BJ (cell line): Measurements from ENCODE around the gene CDK14. TPM values are rescaled to one million over a fixed set of nuclear protein-coding genes. Genes with fewer than 3 reads are reported as not detected.

Source experiments
- CTCF ChIA-PET: fragments of 350-600 bp; formaldehyde crosslinking; extraction: SDS; loops from one replicate; lab custom pipeline; 2021; ENCODE audit warnings: antibody characterized with exemption, inconsistent platforms; lab: Yijun Ruan, JAX
- POLR2A ChIA-PET: fragments of 300-600 bp; sonication (Branson Sonifier 250); formaldehyde crosslinking; extraction: SDS; loops from one replicate; lab custom pipeline; 2021; ENCODE audit warnings: antibody characterized with exemption; lab: Charles Lee
- DNase-seq: peaks from one replicate; pipeline ENCODE4 v3.0.0-alpha.2; 2011; ENCODE audit warnings: low read depth
- H3K27me3 ChIP-seq: 2 replicates; pipeline ENCODE4 v1.6.0; 2011; ENCODE audit warnings: low read length; ENCODE audit not compliant: control insufficient read depth, insufficient read depth
- H3K36me3 ChIP-seq: 2 replicates; pipeline ENCODE4 v1.5.1; 2011; ENCODE audit warnings: low read length; ENCODE audit not compliant: control insufficient read depth, insufficient read depth
- H3K4me3 ChIP-seq: 2 replicates; pipeline ENCODE4 v1.5.1; 2011; ENCODE audit warnings: low read depth, mild to moderate bottlenecking, control low read depth, low read length
- polyA plus RNA-seq: library from polyadenylated mRNA; depleted of rRNA; stranded (reverse); fragments of >200 nt; gene quantifications from 2 replicates; pipeline ENCODE4 v1.2.3, GENCODE V29; 2011
- TF ChIP-seq, protein P1 (sequence below): IDR thresholded peaks from 2 replicates; pipeline ENCODE4 v1.5.1; 2011; ENCODE audit warnings: low read depth, mild to moderate bottlenecking, control low read depth, inconsistent platforms, low read length, moderate library complexity; ENCODE audit not compliant: insufficient read depth

The CDK14 gene
- polyA plus RNA-seq, 1 experiment: 6.7 TPM

DNA sequence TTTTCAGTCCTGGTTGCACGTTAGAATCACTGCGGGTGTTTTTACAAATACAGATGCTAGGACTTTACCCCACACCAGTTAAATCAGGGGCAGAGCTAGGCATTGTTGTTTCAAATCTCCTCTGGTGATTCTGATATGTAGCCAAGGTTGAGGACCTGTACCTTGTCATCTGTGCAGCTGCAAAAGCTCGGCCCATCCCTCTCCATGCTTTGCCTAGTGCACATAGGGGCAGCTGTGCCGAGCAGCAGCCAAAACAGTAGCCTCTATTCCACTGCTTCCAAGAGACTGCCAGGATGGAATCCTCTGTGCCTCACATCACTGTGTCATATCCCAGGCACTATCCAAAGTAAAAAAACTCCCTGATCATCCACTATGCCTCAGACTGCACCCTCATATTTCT lies 181.3 kb downstream of the CDK14 start:
- DNase-seq: no peak
- TF ChIP-seq, protein P1, sequence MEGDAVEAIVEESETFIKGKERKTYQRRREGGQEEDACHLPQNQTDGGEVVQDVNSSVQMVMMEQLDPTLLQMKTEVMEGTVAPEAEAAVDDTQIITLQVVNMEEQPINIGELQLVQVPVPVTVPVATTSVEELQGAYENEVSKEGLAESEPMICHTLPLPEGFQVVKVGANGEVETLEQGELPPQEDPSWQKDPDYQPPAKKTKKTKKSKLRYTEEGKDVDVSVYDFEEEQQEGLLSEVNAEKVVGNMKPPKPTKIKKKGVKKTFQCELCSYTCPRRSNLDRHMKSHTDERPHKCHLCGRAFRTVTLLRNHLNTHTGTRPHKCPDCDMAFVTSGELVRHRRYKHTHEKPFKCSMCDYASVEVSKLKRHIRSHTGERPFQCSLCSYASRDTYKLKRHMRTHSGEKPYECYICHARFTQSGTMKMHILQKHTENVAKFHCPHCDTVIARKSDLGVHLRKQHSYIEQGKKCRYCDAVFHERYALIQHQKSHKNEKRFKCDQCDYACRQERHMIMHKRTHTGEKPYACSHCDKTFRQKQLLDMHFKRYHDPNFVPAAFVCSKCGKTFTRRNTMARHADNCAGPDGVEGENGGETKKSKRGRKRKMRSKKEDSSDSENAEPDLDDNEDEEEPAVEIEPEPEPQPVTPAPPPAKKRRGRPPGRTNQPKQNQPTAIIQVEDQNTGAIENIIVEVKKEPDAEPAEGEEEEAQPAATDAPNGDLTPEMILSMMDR: no peak
- no peaks in the 10 kb centered on the region for H3K36me3 ChIP-seq
- ChIA-PET POLR2A (no interaction called here), CTCF (no interaction called here)
- no peak overlapping the region for H3K4me3 ChIP-seq
- H3K27me3 ChIP-seq: no peaks in the 10 kb centered on the region

GRCh38 chr7:90777886-90778285 lies 181.8 kb downstream of the CDK14 start:
- Histone ChIP-seq H3K27me3 (no peaks in the 10 kb centered on the region), H3K4me3 (no peak overlapping the region), H3K36me3 (no peaks in the 10 kb centered on the region)
- POLR2A ChIA-PET: no interaction called here
- DNase-seq: no peak
- CTCF ChIA-PET: no interaction called here
- TF ChIP-seq, protein P1: no peak

- H3K27me3 ChIP-seq: no peaks in the 10 kb centered on the region
- no peaks in the 10 kb centered on the region for H3K36me3 ChIP-seq
- TF ChIP-seq, protein P1: no peak
- no peak for DNase-seq
- CTCF ChIA-PET: interaction anchor here (1.2 kb wide), 1 partner anchor 247 kb away, joined by 3 read pairs; no protein-coding TSS in a partner anchor
- POLR2A ChIA-PET: no interaction called here
- no peak overlapping the region for H3K4me3 ChIP-seq
Observed at GRCh38 chr7:90788052-90788451, 191.9 kb downstream of the CDK14 start.

GRCh38 chr7:90789736-90790306 lies 193.7 kb downstream of the CDK14 start:
- TF ChIP-seq, protein P1: no peak
- Histone ChIP-seq H3K36me3 (no peaks in the 10 kb centered on the region), H3K4me3 (no peak overlapping the region), H3K27me3 (no peaks in the 10 kb centered on the region)
- ChIA-PET CTCF (no interaction called here), POLR2A (no interaction called here)
- DNase-seq: no peak

DNA sequence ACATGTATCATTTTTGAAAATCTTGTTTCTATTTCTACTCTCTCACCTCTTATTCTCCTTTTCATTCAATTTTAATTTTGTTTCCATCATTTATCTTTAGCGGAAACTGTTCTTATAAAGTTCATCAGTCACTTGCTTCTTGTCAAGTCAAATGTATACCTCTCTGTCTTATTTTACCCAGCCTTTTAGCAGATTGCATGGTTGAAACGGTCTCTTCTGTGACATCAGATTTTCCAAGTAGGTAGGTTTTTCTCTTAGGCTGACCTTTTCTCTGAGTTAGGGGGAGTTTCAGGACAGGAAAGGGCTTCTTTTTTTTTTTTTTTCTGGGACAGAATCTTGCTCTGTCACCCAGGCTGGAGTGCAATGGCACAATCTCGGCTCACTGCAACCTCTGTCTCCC lies 195.5 kb downstream of the CDK14 start:
- H3K4me3 ChIP-seq: no peak overlapping the region
- no peak for DNase-seq
- TF ChIP-seq, protein P1: no peak
- ChIA-PET POLR2A (no interaction called here), CTCF (no interaction called here)
- H3K36me3 ChIP-seq: no peaks in the 10 kb centered on the region
- H3K27me3 ChIP-seq: no peaks in the 10 kb centered on the region
